GM19372 (cell line): ENCODE results near the gene RAB8A.
A peak's percentile ranks its signal among the peaks of the same experiment; 100 is the strongest.
"Not testable (repeated sequence)": the region's sequence is repeated elsewhere in the genome, so short reads cannot be mapped to it uniquely, and the experiment has no call there.

Source experiments
- ATAC-seq: cut with Tn5 transposase; IDR thresholded peaks from one replicate; pipeline ENCODE4 v1.9.1; 2021; ENCODE audit warnings: mild to moderate bottlenecking, low read depth, moderate library complexity; ENCODE audit not compliant: unreplicated experiment

Gene RAB8A

GRCh38 chr19:16106121-16106520 lies 5.6 kb upstream of the RAB8A start:
- no peak for ATAC-seq

GRCh38 chr19:16111909-16112752 lies 442 bp downstream of the RAB8A start:
- ATAC-seq, result no peak

GRCh38 chr19:16112778-16113177 lies 1.1 kb downstream of the RAB8A start:
- ATAC-seq, result no peak

GRCh38 chr19:16113727-16114126 lies 2.0 kb downstream of the RAB8A start:
- no peak for ATAC-seq

GRCh38 chr19:16115301-16116039 lies 3.8 kb downstream of the RAB8A start:
- no peak for ATAC-seq

GRCh38 chr19:16116067-16116466 lies 4.4 kb downstream of the RAB8A start:
- no peak for ATAC-seq

GRCh38 chr19:16117594-16118033 lies 5.9 kb downstream of the RAB8A start:
- ATAC-seq, result no peak

- peak; percentile 70 for ATAC-seq
Observed at GRCh38 chr19:16118489-16119033, 6.9 kb downstream of the RAB8A start.

- not testable (repeated sequence) for ATAC-seq
Observed at GRCh38 chr19:16119075-16119857, 7.6 kb downstream of the RAB8A start.

- ATAC-seq, result no peak
Observed at GRCh38 chr19:16121141-16121540, 9.5 kb downstream of the RAB8A start.

GRCh38 chr19:16121967-16122366 lies 10.3 kb downstream of the RAB8A start:
- no peak for ATAC-seq

GRCh38 chr19:16124953-16125352 lies 13.3 kb downstream of the RAB8A start:
- no peak for ATAC-seq

- no peak for ATAC-seq
Observed at GRCh38 chr19:16125737-16126495, 14.2 kb downstream of the RAB8A start.

- ATAC-seq, result no peak
Observed at GRCh38 chr19:16127080-16127479, 15.4 kb downstream of the RAB8A start.

GRCh38 chr19:16127776-16128371 lies 16.2 kb downstream of the RAB8A start:
- no peak for ATAC-seq

GRCh38 chr19:16131648-16132047 lies 20.0 kb downstream of the RAB8A start:
- no peak for ATAC-seq

- no peak for ATAC-seq
Observed at GRCh38 chr19:16133818-16134217, 22.1 kb downstream of the RAB8A start.

GRCh38 chr19:16134510-16134909 lies 22.8 kb downstream of the RAB8A start:
- no peak for ATAC-seq

GRCh38 chr19:16135430-16136127 lies 23.9 kb downstream of the RAB8A start:
- ATAC-seq, result no peak
